Kidney epithelial cell (primary cell): ENCODE data around the gene DNAH14. TPM values are rescaled to one million over a fixed set of nuclear protein-coding genes. Genes with fewer than 3 reads are reported as not detected.
A peak's percentile ranks its signal among the peaks of the same experiment; 100 is the strongest.

Source experiments
- DNase-seq: peaks from one replicate; pipeline ENCODE4 v3.0.0-alpha.2; 2010; ENCODE audit warnings: low read depth
- H3K27me3 ChIP-seq: 2 replicates; pipeline ENCODE4 v1.6.0; 2011; ENCODE audit warnings: low read length; ENCODE audit not compliant: control insufficient read depth, insufficient read depth
- H3K36me3 ChIP-seq: 2 replicates; pipeline ENCODE4 v1.5.1; 2011; ENCODE audit warnings: low read length; ENCODE audit not compliant: control insufficient read depth, insufficient read depth
- H3K4me3 ChIP-seq: 2 replicates; pipeline ENCODE4 v1.5.1; 2011; ENCODE audit warnings: low read depth, mild to moderate bottlenecking, control low read depth, low read length
- CTCF ChIP-seq: IDR thresholded peaks from 2 replicates; pipeline ENCODE4 v1.5.1; 2011; ENCODE audit warnings: mild to moderate bottlenecking, moderate library complexity, low read length, control low read depth, inconsistent platforms; ENCODE audit not compliant: insufficient read depth, poor library complexity, severe bottlenecking
- total RNA-seq: library from RNA; depleted of rRNA; stranded (reverse); fragments of >200 nt; gene quantifications from 2 replicates; pipeline ENCODE4 v1.2.3, GENCODE V29; 2015

DNAH14 gene
- total RNA-seq, 1 donor from 2014 or later, result 30.8 TPM

- Histone ChIP-seq H3K4me3 (no peak overlapping the region), H3K36me3 (no peaks in the 10 kb centered on the region), H3K27me3 (no peaks in the 10 kb centered on the region)
- no peak for TF ChIP-seq CTCF
- DNase-seq, result no peak
These were observed 495.8 kb downstream of the DNAH14 start for GRCh38 chr1:225425201-225425786.

- DNase-seq, result no peak
These were observed 497.1 kb downstream of the DNAH14 start for GRCh38 chr1:225426395-225427234.

DNA sequence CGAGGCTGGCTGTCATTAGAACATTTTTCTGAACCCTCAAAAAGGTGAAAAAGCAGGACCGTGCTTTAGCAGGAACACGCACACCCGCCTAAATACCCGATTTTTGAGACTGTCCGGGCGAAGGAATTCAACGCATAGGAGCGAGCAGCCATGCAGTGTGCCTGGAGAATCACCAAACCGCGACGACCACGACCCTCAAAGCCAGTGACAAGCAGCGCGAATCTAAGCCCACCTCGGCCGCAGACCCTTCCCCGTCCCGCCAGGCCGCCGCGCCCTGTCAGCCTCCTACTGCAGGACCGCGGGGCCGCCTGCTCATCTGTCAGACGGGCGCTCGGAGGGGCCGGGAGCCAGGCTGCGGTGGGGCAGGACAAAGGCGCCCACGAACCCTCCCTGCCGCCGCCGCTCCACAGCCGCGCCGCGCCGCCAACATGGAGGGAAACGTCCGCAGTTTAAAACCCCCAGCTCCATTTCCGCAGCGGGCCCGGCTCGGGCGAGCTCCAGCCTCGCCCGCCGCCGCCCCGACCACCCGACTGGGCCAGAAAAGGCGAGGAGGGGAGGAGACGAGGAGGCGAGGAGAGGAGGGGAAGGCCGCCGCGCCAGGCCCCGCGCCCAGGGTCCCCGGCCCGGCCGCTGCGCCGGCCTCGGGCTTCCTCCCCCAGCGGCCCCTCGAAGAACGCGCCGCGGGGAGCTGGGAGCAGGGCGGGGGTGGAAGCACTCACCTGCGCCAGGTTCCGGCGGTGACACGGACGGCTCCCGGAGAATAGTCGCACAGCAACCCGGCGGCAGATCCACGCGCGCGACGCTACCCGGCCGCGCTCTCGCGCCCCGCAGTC lies 498.0 kb downstream of the DNAH14 start, which contains the start of gene LBR:
Gene LBR (minus strand): TSS at position 804 of the 833 bp plus-strand sequence. CDS start 3,963 bp downstream, outside the sequence.
- H3K27me3 ChIP-seq, result no peaks in the 10 kb centered on the region
- no peak for TF ChIP-seq CTCF
- H3K36me3 ChIP-seq, result no peaks in the 10 kb centered on the region
- H3K4me3 ChIP-seq, result peak within 1 kb of the TSS; percentile 94
- no peak for DNase-seq

More at GRCh38 chr1:225426395-225427234, 497.1 kb downstream of the DNAH14 start:
- TF ChIP-seq CTCF, result no peak
- H3K27me3 ChIP-seq, result no peaks in the 10 kb centered on the region
- H3K4me3 ChIP-seq, result peak overlapping the region; percentile 94
- no peaks in the 10 kb centered on the region for H3K36me3 ChIP-seq

- no peak for TF ChIP-seq CTCF
- Histone ChIP-seq H3K27me3 (no peaks in the 10 kb centered on the region), H3K4me3 (peak overlapping the region; percentile 94), H3K36me3 (no peaks in the 10 kb centered on the region)
- no peak for DNase-seq
These were observed 498.8 kb downstream of the DNAH14 start for GRCh38 chr1:225428068-225428880.

- Histone ChIP-seq H3K36me3 (no peaks in the 10 kb centered on the region), H3K27me3 (no peaks in the 10 kb centered on the region), H3K4me3 (peak overlapping the region; percentile 94)
- no peak for DNase-seq
- TF ChIP-seq CTCF, result no peak
These were observed 499.5 kb downstream of the DNAH14 start for GRCh38 chr1:225428881-225429455.
